AG09319 (cell line): ENCODE data around the gene NELL2.
"Not testable (repeated sequence)": the region's sequence is repeated elsewhere in the genome, so short reads cannot be mapped to it uniquely, and the experiment has no call there.

Source experiments
- DNase-seq: peaks from one replicate; pipeline ENCODE4 v3.0.0-alpha.2; 2010; ENCODE audit warnings: low read depth; ENCODE audit errors: extremely low read depth
- TF ChIP-seq, protein P1 (sequence below): IDR thresholded peaks from 2 replicates; pipeline ENCODE4 v1.5.1; 2011; ENCODE audit warnings: low read depth, mild to moderate bottlenecking, inconsistent platforms, low read length, moderate library complexity

Gene NELL2

DNA sequence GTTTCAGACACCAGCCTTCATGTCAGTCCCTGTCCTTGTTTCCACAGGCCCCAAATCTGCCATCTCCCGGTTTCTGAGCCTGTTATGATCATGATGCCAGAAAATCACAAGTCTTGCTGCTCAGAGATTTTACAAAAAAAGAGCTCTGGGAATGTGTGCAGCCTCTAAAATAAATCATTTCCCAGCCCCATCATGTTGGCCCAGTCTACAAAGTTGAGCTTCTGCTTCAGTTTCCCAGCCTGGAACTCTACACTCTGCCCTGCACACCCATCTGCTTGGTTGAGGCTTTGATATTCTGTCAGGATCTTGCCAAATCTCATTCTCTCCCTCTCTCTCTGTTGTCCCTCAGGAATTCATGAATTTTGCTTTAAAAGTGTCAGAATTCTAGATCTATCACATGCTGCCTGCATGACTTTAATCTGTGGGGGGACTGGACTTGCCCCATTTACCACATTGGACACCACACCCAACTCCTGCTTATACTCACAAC lies 45.5 kb downstream of the NELL2 start:
- TF ChIP-seq, protein P1, sequence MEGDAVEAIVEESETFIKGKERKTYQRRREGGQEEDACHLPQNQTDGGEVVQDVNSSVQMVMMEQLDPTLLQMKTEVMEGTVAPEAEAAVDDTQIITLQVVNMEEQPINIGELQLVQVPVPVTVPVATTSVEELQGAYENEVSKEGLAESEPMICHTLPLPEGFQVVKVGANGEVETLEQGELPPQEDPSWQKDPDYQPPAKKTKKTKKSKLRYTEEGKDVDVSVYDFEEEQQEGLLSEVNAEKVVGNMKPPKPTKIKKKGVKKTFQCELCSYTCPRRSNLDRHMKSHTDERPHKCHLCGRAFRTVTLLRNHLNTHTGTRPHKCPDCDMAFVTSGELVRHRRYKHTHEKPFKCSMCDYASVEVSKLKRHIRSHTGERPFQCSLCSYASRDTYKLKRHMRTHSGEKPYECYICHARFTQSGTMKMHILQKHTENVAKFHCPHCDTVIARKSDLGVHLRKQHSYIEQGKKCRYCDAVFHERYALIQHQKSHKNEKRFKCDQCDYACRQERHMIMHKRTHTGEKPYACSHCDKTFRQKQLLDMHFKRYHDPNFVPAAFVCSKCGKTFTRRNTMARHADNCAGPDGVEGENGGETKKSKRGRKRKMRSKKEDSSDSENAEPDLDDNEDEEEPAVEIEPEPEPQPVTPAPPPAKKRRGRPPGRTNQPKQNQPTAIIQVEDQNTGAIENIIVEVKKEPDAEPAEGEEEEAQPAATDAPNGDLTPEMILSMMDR: no peak
- DNase-seq: no peak

DNA sequence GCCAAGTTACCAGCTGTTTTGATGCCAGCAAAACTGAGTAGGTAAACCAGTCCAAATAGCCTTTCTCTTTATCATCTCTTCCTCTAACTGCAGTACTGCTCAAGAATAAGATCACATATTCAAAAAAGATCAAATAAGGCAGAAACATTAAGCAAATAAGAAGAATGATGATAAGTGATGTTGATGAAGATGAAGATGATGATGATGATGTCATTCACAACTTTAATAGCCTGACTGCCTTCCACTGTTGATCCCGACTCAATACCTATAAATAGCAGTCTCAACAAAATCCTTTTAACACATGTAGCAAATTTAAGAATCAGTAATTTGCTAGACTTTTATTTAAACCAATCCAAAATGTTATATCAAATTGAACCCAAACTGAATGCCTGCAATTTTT lies 47.1 kb downstream of the NELL2 start:
- TF ChIP-seq, protein P1: no peak
- DNase-seq: no peak

DNA sequence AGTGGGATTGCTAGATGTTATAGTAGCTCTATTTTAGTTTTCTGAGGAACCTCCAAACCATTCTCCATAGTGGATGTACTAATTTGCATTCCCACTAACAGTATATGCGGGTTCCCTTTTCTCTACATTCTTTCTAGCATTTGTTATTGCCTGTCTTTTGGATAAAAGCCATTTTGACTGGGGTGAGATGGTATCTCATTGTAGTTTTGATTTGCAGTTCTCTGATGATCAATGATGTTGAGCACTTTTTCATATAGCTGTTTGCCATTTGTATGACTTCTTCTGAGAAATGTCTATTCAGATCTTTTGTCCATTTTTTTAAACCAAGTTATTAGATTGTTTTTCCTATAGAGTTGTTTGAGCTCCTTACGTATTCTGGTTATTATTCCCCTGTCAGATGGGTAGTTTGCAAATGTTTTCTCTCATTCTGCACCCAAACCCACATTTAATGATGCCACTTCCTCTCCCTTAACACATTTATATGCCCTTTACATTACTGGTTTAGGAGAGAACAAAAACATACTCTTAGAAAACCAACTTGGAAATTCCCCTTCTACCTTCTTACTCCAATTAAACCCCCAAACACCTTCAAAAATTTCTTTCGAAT lies 48.2 kb downstream of the NELL2 start:
- no peak for DNase-seq
- TF ChIP-seq, protein P1: no peak

DNA sequence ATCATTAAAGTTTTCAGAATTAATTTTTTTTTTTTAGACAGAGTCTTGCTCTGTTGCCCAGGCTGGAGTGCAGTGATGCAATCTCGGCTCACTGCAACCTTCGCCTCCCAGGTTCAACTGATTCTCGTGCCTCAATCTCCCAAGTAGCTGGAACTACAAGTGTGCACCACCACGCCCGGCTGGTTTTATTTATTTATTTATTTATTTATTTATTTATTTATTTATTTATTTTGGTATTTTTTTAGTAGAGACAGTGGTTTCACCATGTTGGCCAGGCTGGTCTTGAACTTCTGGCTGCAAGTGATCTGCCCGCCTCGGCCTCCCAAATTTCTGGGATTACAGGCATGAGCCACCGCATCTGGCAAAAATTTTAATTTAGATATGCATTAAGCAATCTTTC lies 54.4 kb downstream of the NELL2 start:
- DNase-seq: not testable (repeated sequence)

DNA sequence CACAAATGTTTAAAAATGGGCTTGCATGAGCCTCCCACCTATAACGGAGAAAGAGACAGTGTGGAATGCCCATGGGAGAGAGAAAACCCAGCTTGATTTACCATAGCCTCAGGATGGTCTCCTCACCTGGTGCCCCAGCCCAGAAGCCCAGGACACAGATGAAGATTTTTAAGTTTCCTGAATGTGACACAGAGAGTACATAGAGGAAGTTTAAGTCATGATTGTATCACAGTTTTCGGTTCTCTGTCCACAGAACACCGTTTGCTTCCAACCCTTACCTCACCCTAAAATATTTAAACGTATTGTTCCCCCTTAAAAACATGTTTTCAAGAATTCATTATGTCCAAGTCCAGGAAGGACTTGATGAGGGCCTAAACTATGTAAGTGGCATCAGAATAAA lies 56.2 kb downstream of the NELL2 start:
- DNase-seq: no peak
- TF ChIP-seq, protein P1: no peak

DNA sequence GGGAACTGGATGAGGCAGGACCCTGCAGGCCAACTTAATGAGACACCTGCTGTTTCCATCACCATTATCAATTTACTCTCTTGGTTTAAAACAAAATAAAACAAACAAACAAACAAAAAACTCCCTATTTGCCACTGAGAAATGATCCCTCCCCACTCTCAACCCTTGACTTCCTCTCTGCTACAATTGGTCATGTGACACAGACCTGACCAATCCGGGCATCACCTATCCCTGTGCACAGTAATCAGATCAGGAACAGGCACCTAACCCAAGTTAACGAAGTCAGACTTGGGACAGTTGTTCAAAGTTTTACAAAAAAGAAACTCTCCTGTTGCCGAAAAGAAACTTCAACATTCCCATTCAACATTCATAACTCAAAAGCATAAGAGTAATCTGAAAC lies 58.4 kb downstream of the NELL2 start:
- no peak for DNase-seq
- TF ChIP-seq, protein P1: no peak

DNA sequence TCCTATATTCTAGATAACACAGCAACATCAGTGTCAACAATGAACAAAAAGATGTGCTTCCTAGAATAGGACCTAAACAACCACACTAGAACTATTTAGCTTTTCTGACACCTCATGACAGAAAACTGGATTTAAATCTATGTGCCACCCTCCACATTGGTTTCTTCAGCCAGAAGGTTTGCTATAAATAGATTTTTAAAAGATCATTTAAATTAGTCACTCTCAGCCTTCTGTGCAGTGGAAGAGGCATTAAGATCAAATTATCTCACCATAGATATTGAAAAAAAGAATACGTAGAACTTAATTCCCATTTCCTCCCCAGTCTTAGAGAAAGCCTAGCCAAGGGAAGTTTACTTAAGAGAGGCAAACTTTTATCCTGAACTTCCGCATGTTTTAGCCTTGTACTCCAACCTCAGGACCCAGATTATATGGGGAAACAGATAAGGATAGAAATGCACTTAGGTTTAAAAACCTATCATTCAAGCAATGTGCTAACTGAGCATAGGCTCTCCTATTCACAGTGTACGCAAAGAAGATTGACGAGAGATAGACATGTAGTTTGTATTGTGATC lies 59.6 kb downstream of the NELL2 start:
- TF ChIP-seq, protein P1: no peak
- DNase-seq: no peak

DNA sequence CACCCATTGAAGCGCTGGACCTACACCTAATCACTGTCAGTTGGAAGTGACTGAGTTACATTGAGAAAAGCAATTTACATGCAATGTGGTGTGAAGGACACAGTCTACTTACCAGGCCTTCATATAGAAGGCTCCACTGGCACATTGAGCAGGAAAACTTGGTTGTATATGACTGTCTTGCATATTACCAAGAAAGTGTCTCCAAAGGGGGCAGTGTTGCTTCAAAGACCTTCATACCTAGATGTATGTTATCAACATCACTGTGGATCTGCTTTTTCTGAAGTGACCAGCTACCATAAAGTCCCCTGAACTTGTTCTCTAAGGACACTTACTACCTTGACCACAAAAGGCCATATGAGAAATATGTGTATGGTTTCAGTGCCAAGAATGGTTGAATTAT lies 64.1 kb downstream of the NELL2 start:
- TF ChIP-seq, protein P1: no peak
- DNase-seq: no peak
